ENCODE results near the gene FAM168A.
"Not testable (repeated sequence)": the region's sequence is repeated elsewhere in the genome, so short reads cannot be mapped to it uniquely, and the experiment has no call there.

The FAM168A gene

DNA sequence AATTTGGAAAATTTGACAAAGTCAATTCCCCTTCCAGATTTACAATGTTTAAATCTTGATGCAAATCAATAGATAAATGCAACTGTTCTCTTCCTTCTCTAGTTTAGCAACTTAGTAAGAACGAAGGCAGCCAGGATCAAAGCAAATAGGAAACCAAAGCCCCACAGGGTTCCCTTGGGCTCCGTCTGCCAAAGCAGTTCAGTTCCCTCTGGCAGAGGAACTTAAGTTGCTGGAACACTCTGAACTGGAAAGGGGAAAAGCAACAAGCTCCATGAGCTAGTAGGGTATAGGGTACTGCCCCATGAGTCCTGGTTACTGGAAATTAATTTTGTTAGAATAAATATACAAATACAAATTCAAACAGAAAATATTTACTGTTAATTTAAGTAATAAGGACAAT, 130.4 kb downstream of the FAM168A start:
- DNase-seq (ENCODE audit: low read depth), result no peak

DNA sequence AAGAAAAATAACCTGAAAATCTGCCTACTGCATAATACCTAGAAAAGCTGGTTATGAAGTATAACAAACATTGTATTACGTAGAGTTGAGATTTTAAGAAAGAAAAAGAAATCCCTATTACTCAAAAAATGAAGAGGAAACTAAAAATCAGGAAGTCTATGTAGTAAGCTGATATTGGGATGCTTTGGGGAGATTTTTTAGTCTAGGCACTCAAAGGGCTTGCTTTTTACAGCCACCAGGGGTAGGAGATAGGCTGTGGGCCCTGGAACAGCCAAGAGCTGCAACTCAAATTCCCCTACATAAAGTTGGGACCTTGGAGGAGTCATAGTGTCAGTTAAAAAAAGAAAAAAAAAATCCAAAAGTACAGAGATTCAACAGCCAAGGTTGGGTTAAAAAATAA, 131.3 kb downstream of the FAM168A start:
- DNase-seq (ENCODE audit: low read depth), result no peak

DNA sequence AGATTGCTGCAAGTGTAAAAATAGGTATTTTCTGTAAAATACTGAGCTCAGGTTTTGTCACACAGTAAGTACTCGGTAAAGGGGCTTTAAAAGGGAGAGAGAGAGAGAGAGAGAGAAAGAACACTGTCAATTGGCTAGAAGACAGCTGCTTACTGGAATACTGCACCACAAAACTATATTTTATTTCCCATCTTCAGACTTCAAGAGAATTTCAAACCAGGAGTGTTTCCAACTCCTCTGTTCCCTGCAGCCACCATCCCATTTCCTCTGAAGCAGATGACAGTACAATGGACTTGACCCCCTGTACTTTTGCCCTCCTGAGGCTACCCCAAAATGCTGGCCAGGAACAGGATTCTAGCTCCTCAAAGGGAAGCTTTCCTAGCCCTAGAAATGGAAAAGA, 132.0 kb downstream of the FAM168A start:
- DNase-seq (ENCODE audit: low read depth), result no peak

DNA sequence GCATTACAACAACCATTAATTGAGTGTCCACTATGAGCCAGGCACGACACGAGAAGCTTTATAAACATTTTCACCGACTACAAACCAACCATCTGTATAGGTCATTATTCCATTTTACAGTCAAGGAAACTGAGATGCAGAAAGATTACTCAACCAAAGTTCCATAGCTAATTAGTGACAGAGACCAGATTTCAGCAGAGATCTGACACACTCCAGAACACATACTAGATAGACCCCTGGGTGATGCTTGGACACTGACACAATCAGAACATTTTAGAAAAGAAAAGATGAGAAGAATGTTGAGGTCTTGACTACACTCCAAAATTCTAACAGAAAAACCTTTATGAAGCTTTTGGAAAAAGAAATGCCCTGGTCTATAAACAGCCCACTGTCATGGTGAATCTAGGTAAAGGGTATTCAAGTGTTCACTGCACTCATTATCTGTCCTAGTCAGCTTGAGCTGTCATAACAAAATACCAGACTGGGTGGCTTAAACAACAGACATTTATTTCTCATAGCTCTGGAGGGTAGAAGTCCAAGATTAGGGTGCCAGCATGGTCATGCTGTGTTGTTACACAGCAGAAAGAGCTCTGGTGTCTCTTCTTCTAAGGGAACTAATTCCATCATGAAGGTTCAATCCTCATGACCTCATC, 132.8 kb downstream of the FAM168A start:
- no peak for DNase-seq (ENCODE audit: low read depth)

DNA sequence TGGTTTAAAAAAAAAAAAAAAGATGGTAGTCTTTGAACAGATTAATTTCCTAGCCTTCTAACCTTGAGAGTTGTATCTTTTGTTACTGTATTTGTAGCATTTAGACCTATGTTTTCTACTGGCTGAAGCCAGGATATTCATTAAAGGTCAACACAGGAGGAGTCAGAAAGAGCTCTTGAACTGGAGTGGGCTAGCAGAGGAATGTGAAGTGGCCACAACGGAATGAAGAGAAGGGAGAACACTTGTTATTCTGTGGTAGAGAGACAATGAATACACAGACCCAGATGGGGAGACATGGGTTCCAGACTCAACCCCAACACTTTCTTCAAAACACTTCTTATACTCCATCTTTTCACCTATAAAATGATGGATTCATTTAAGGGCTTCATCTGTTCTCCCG, 133.6 kb downstream of the FAM168A start:
- DNase-seq (ENCODE audit: low read depth), result no peak

DNA sequence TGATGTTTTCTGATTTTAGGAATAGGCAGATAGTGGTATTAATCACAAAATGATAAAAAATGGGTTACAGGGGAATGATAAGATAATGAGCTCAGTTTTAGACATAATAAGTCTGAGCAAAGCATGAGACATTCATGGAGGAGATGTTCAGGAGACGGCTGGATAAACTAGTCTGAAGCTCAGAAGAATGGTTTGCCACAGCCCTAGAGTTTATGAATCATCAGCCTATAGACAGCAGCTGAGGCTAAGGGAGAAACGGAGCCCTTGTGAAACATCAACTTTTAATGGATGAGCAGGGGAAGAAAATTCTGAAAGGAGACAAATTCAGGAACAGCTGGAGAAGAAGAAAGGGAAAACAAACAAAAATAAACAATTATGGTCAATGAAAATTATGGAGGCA, 134.6 kb downstream of the FAM168A start:
- no peak for DNase-seq (ENCODE audit: low read depth)

DNA sequence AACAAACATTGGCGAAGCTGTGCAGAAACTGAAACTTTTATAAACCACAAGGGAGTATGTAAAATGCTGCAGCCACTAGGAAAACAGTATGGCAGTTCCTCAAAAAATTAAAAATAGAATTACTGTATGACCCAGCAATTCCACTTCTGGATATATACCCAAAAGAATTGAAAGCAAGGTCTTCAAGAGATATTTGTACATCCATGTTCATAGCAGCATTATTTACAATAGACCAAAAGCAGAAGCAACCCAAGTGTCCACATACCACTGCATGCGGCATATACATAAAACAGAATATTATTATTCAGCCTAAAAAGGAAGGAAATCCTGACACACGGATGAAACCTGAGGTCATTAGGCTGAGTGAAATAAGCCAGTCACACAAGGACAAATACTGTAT, 135.9 kb downstream of the FAM168A start:
- no peak for DNase-seq (ENCODE audit: low read depth)

DNA sequence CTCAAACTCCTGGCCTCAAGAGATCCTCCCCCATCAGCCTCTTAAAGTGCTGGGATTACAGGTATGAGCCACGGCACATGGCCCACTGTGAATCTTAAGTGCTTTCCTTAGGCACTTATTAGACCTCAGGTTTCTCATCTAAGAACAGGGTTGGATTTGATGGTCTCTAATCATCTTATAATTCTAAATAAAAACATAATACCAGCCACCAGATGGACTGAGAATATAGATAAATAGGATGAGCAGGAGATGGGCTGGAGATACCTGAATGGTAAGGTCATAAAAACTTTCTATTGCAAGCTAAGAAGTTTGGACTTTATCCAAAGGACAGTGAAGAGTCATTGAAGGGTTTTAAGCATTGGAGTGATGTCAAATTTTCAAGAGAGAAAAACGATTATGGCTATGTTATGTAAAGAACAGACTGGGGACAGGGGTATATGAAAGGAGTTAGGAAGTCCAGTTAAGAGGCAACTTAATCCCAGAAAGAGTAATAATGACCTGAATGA, 136.5 kb downstream of the FAM168A start:
- no peak for DNase-seq (ENCODE audit: low read depth)

DNA sequence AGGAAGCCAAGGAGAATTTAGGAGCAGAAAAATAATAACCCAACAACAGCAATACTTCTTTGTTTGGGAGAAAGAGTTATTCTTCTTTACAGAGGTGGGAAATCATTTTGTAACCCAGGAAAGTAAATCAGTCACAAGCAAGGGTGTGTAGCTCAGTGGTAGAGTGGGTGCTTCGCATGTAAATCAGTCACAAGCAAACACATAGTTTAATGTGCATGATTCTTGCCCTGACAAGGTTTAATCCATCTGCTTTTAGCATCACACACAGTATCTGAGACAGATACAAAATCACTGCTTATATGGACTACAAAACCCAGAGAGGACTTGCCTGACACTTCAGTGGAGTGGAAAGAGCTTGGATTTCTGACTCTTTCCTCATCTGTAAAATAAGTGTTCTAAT, 139.7 kb downstream of the FAM168A start:
- no peak for DNase-seq (ENCODE audit: low read depth)

DNA sequence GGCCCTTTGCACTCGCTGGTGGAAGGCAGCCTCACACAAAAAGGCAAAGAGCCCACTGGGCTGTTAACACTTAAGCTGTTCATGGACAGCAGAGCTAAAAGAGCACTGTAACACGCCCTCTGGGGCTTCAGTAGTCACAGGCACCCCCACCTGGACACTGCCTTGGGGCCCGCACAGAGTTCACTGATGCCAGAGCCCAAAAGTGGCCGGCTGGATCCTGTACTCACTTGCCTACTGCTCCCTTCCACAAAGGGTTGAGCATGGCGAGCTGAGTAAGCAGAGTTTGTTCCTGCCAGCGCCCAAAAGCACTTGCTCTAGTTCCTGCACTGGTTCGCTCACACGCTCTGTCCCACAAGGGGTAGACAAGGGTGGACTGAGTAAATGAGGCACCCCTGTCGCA, 142.9 kb downstream of the FAM168A start:
- no peak for DNase-seq (ENCODE audit: low read depth)

DNA sequence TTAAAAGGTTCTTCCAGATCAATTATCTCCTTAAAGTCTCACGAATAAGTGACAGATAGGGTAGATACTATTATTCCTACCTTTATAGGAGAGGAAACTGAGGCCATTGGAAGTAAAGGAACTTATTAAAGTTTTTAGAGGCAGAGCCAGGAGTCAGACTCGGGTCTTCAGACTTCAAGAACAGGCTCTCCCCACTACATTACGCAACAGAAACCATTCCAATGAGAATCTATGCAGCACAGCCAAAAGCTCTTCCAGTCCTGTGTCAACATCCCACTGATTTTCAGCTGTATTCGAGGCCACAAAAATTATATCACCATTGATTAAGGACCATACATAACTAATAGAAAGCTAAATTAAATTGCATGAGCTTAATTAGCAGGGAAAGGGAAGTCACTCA, 144.3 kb downstream of the FAM168A start:
- no peak for DNase-seq (ENCODE audit: low read depth)

DNA sequence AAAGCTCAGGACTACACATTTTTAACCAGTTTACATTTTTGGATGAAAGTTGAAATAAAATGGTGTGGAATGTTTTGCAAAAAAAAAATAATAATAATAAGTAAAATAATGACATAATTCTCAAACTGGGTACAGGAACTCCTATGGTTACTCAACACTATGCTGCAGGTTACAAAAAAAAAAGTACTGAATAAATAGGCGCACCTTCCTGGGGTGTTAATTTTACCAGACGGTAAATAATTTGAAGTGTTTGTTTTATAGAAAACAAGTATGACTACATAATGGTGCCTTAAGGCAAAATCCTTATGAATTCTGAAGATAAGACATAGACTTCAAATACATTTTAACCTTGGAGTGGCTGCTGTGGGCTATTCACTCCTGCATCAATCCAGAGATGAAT, 145.2 kb downstream of the FAM168A start:
- DNase-seq (ENCODE audit: low read depth), result no peak

DNA sequence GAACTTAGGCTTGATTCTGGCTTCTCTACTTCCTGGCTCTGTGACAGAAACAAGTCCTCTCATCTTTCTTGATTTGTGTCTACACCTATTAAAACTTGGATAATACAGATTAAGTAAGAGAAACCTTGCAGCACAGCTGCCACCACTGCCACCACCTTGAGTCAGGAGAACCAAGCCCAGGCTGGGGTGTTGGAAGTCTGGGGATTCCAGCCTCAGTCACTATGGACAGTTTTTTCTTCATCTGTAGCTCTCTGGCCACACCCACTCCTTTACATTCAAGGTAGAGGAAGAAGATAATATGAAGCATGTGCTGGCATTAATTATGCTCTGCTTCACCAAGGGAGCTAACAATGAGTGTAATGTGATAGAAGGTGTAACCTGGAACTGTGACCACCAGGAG, 146.0 kb downstream of the FAM168A start:
- no peak for DNase-seq (ENCODE audit: low read depth)

DNA sequence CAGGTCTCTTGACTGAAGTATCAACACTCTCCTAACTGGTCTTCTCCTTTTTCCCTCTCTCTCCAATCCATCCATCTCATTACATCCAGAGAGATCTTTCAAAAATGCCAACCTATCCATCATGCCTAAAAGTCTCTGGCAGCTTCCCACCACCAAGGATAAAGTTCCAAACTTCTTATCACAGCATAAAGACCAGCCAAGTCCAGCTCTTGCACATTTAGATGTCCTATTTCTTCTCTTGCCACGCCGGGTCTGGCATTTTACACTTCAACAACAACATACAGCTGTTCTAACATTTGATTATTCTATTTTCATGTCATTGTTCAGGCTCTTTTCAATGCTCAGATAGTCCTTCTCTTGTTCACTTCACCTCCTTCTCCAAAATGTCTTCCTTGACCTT, 151.1 kb downstream of the FAM168A start:
- DNase-seq (ENCODE audit: low read depth), result no peak

DNA sequence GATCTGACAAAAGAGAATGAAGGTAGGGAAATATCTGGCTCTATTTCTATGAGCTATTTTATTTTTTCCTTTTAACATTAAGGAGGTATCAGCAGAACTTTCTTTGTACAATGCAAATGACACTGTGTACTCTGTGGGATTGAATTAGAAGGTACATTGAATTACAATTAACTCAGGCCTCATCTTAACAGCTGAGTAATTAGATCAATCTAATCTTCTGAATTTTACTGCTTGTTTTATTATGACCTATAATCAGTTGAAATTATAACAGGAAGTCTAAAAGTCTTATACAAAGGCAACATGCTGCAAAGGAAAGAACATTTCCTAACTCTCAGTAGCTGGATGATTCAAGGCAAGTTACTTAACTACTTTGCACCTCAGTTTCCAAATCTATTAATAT, 151.9 kb downstream of the FAM168A start:
- DNase-seq (ENCODE audit: low read depth), result no peak

DNA sequence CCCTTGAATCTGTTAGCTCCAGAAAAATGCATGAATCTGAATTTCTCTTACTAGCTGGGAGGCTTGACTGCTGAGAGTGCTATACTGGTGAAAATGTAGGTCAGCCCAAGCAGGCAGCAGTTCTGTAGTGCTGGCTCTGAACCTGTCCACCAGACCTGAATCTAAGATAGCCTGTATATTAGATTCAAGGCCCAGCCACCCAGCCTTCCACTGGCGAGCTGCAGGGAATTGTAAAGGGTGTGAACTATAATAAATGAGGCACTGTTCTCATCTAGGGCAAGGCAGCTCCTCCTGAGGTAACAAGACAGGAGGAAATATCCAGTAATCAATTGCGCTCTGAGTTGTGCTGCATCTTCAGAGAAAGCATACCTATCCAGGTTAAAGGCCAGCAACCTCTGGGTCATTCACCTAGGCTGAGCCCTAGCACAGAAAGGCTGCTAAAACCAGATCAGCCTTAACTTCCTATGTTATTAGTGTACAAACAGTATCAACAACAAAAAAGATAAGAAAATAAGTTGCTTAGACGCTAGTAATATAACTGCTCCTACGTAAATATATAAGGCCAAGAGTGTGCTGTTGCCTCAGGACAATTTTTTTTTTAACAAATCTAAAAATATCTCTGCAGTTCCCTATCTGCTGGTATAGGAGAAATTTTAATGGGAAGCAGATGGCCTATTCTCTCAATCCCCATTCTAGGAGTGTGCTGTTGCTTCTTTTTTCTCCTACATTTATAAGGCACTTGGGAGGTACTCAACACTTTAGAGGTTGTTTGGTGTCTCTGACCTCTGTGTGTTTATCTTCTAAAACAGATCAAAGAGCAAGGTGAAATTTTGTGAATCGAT, 158.7 kb downstream of the FAM168A start:
- no peak for DNase-seq (ENCODE audit: low read depth)

DNA sequence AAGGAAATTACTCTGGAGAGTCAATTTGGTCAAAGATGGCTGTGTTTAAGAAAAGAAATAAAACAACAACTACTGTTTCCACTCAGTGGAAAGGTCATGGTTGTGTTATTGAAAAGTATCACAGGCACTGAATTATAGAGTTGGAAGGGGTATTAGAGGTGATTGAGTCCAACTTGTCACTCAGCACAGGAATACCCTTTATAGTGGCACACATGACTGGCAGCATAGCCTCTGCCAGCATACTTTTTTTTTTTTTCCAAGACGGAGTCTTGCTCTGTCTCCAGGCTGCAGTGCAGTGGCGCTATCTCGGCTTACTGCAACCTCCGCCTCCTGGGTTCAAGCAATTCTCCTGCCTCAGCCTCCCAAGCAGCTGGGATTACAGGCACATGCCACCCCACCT, 161.1 kb downstream of the FAM168A start:
- not testable (repeated sequence) for DNase-seq (ENCODE audit: low read depth)

DNA sequence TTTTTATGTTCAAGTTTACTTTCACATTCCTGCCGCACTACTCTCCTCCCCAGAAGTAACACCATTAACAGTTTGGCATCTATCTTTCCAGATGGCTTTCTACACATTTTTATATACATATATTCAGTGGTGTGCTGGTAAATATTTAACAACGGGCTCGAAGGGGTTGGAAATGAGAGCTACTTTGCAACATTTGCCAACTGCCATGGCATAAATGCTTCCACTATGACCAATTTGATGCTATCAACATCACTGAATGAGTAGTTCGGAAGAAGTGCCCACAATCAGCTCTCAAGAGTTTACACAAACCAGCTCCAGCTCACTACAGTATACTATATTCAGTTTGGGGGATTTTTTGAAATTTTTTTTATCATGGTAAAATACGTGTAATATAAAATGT, 166.5 kb downstream of the FAM168A start:
- DNase-seq (ENCODE audit: low read depth), result no peak

DNA sequence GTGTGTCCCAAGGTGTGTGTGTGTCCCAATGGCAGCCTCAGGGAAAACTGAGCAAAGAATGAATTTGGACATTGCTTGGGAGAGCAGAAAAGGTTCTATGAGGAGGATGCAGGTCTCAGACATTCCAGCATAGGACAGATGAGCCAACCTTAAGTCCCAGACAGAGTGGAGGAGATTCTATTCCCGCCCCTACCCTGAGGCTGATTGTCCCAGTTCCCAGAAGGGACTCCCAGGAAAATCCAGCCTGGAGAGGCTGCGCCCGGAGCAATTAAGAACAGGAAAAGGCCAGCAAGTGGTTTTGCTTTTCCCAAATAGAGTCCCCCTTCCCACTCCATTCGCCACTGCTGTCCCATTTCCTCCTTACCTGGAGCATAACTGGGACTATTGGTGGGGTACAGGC, 167.6 kb downstream of the FAM168A start:
- DNase-seq (ENCODE audit: low read depth), result no peak

DNA sequence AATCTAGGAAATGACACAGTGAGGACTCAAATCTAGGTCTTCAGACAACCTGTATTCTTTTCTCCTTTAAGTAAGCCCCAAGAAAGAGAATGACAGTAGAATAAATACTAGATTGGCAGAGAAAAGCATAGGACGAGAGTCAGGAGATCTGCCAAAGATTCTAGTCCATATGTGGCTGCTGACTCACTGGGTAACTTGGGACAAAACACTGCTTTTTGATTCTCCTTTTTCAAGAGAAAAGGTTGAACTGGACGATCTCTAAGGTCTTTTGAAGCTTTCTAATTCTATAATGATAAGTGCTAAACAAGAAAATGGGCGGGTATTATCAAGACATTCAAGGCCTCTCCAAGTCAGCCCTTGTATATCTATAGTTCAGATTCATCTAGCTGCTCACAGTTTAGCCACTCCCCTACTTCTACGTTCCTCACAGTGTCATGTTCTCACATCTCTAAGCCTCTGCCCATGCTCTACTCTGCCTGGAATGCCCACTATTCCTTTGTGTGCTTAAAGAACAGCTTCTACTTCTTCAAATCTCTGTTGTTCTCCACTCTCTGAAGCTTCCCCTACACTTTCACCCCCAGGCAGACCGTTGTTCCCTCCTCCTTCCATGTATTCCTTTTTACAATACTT, 168.7 kb downstream of the FAM168A start:
- DNase-seq (ENCODE audit: low read depth), result no peak

DNA sequence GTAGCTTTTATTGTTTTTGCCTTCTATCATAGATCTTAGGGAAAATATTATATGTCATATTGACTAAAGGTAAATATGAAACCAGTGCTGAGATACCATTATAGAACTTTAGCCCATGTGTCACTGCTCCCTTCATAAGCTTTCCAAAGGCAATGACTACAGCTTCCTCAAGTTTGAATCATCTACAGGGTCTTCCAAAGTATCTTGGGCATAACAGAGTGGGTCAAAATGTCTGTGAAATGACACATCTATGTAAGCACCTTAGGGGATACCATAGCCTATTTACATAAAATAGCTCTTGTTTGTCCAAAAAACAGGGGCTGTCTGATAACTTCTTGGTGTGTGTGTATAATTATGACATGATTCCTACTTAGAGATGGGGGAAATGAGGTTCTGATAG, 169.2 kb downstream of the FAM168A start:
- no peak for DNase-seq (ENCODE audit: low read depth)

DNA sequence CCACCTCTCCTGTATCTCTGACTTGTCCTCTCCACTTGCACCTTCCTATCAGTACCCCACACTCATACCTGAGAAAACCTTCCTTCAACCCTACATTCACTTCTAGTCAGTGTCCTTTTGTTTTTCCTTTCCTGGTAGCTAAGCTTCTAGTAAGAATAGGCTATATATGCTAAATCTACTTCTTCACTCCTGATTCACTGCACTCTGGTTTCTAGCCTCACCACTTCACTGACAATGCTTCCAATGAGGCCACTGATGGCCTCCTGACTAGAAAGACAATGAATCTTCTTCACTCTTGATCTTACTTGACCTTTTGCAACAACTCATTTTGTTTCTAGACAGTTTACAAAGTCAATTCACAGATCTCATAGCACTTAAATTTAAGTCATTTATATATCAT, 169.7 kb downstream of the FAM168A start:
- DNase-seq (ENCODE audit: low read depth), result no peak

DNA sequence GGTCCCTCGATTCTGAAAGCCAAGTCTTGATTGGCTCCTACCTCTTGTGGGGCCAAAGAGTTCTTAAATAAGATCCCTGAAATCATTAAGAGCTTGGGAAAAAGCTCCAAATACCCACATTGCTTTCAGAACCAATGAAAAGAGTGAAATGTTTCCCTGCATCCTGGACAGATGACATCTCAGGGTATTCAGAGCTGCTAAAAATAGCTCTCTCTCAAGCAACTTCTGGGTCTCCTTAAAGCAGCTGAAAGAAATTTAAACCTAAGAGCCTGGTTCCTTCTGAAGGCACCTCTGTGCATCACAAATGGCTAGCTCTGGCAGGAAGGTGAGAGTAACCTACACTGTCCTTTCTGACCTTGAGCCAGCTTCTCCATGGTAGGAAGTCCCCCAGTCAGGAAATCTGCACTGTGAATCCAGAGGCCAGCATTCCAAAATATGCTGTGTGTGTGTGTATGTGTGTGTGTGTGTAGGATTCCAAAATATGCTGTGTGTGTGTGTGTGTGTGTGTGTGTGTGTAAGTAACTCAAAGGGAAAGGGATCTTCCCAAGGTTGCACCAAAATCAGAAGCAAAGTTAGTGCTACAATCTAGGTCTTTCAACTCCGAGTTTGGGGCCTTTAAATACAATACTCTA, 171.6 kb downstream of the FAM168A start:
- DNase-seq (ENCODE audit: low read depth), result no peak
